GM12891 (cell line): ENCODE results near the gene NR2E3.

Source experiments
- DNase-seq: peaks from one replicate; pipeline ENCODE4 v3.0.0; 2011; ENCODE audit warnings: low spot score; ENCODE audit not compliant: insufficient read length
- FAIRE-seq: peaks from 2 replicates; lab custom pipeline; 2011; peaks lifted over from hg19 to GRCh38; lab: Jason Lieb, UNC
- PAX5 ChIP-seq: IDR thresholded peaks from 2 replicates; pipeline ENCODE4 v1.6.1; 2011; ENCODE audit warnings: low read length, moderate library complexity, mild to moderate bottlenecking; ENCODE audit not compliant: insufficient read depth, severe bottlenecking
- POLR2A ChIP-seq: IDR thresholded peaks from 2 replicates; pipeline ENCODE4 v1.6.1; 2011; ENCODE audit warnings: low read depth, low read length, control low read depth
- POLR2AphosphoS5 ChIP-seq: IDR thresholded peaks from 2 replicates; pipeline ENCODE4 v1.6.1; 2011; ENCODE audit warnings: low read depth, low read length, control low read depth
- POU2F2 ChIP-seq: IDR thresholded peaks from 2 replicates; pipeline ENCODE4 v1.6.1; 2011; ENCODE audit warnings: low read depth, mild to moderate bottlenecking, control low read depth, low read length, moderate library complexity
- SPI1 ChIP-seq: IDR thresholded peaks from 2 replicates; pipeline ENCODE4 v1.6.1; 2011; ENCODE audit warnings: low read depth, low read length, control low read depth
- TAF1 ChIP-seq: IDR thresholded peaks from 2 replicates; pipeline ENCODE4 v1.6.1; 2011; ENCODE audit warnings: low read depth, low read length, control low read depth

The NR2E3 gene

DNA sequence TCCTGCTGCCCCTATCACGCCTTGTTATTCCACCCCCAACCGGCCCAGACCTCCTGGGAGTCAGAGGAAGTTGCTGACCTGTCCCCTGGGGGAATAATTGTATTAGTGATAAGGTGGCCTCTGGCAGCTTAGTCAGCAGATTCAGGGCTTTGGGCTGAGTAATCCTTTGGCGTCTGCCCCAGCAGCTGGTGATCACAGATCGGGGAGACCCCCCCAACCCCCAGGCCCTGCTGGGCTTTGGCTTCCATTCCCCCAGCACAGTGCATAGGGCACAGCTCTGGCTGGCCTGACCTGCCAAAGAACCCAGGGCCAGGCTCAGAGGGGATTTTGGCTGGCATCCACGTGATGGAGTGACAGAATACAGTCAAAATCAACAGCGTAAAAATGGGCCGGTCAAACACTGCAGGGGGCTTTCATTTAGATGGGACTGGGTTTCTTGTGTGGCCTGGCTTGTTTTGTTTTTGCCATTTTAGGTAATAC lies 3.9 kb upstream of the NR2E3 start:
- TF ChIP-seq POU2F2: no peak
- no peak for TF ChIP-seq POLR2AphosphoS5
- no peak for TF ChIP-seq TAF1
- no peak for TF ChIP-seq POLR2A
- TF ChIP-seq PAX5: no peak
- FAIRE-seq (no peak), DNase-seq (no peak)

DNA sequence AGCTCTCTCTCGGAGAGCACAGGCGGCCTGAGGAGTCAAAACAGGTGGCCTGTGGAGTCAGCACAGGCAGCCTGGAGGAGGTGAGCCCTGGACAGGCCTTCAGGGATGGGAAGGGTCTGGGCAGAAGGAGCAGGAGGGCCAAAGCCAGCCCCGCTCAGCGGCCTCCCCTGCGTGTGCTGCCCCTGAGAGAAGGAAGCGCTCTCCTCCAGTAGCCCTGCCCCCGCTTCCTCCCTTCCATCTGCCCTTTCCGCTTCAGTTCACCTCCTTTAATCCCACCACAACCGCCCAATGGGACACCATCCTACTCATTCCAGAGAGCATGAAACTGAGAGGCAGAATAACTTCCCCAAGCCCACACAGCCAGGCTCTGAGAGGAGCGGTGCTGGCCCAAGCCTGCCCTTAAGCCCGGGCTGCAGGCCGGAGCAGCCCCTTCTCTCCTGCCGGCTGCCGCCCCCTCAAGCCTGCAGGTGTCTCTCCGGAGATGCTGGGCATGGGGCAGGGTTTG lies 3.2 kb upstream of the NR2E3 start:
- TF ChIP-seq POLR2A: no peak
- no peak for TF ChIP-seq TAF1
- no peak for TF ChIP-seq POLR2AphosphoS5
- TF ChIP-seq POU2F2: no peak
- no peak for TF ChIP-seq SPI1
- no peak for TF ChIP-seq PAX5
- DNase-seq: no peak
- FAIRE-seq: no peak

DNA sequence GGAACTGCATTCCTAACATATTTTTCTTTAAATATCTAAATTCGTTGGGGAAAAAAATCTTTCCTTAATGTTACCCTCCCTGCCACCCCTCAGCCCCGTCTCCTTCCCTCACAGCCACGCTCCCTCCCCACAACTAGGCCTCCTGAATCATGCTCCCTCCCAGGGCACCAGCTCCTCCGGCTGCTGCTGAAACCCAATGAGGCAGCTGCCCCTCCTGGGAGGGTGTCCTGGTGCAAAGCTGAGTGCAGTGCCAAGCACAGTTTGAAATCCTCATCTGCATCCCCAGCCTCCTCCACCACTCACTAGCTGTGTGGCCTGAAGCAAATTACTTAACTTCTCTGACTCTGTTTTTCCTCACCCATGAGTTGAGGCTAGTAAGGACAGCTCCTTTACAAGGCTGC lies 2.7 kb upstream of the NR2E3 start:
- DNase-seq (no peak), FAIRE-seq (no peak)
- TF ChIP-seq POLR2AphosphoS5 (no peak), PAX5 (no peak), POLR2A (no peak), TAF1 (no peak), SPI1 (no peak), POU2F2 (no peak)

DNA sequence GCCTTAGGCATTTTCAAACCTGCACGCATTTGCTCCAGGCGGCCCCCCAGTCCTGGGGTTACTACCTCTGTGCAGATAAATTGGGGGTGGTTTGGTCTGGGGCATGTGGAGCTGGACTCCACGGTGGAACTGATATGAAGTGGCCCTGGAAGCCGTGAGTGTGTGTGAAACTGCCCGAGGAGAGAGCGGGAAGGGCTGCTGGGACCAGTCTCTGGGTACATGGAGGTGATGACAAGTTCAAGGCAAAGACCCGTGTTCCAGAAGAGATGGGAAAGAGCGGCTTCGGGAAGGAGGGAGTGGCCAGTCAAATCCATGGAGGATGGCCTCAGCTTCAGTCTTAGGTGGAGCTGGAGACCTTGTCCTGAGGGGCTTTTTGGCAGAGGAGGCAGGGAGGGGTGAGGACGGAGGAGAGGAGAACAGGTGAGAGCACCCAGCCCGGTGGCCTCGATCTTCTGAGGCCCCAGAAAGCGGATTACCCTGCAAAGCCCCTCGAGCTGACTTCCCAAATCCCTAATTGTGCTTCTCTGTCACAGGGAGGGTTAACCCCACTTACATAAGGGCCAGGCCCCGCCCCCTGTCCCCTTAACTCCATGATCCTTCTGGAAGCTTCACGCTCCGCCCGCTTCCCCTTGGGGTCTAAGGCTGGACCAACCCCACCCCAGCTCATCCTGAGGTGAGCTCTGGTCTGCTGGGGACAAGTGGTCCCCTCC lies 1.9 kb upstream of the NR2E3 start:
- FAIRE-seq (no peak), DNase-seq (no peak)
- no peak for TF ChIP-seq TAF1
- TF ChIP-seq PAX5: no peak
- no peak for TF ChIP-seq POU2F2
- no peak for TF ChIP-seq SPI1
- no peak for TF ChIP-seq POLR2A

DNA sequence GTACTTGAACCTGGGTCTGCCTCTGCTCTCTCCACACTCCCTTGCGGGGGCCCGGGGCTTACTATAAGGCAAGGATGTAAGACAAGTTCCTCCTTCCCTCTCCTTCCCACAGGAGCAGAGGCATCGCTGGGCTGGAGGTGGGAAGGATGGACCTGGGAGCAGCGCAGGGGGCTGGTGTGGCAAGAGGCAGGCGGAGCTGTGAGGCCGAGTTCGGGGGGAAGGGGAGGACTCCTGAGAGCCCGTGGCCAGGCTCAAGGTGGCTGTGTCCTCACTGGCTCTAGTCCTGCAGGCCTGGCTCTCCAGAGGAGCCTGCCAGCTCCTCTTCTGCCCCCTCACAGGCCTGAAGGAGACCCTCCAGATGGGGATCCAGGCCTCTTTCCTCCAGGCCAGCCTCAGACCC lies 1.0 kb upstream of the NR2E3 start:
- no peak for DNase-seq

DNA sequence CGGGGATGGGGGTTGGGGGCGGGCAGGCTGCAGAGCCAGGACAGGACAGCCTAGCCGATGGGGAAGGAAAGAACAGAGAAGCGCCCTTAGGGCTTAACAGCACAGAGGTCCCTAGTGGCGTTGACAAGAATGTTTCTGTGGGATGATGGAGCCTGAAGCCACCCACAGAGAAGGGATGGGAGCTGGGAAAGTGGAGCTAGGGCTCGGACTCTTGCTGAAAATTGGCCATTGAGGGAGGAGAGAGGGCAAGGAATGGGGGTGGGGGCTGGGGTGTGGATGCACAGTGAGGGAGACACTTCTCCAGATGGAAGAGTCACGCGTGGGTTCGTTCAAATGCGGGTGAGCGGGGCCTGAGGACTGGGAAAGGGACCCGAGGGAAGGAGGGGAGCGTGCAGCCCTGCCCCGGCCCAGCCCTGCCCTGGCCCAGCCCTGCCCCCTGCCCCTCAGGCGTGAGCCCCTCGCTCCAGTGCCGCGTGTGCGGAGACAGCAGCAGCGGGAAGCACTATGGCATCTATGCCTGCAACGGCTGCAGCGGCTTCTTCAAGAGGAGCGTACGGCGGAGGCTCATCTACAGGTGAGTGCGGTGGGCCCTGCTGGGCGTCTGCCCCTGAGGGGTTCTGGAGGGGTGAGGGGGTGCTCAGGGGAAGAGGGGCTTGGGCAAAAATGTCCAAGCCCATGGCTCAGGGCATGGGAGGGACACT lies 832 bp downstream of the NR2E3 start:
- FAIRE-seq: no peak
- no peak for TF ChIP-seq POU2F2
- TF ChIP-seq POLR2A: no peak
- no peak for TF ChIP-seq TAF1
- TF ChIP-seq PAX5: no peak
- no peak for DNase-seq

More for the DNA sequence above, 1.0 kb upstream of the NR2E3 start:
- TF ChIP-seq TAF1 (no peak), POLR2AphosphoS5 (no peak), POLR2A (no peak), POU2F2 (no peak), SPI1 (no peak), PAX5 (no peak)
- FAIRE-seq: no peak

DNA sequence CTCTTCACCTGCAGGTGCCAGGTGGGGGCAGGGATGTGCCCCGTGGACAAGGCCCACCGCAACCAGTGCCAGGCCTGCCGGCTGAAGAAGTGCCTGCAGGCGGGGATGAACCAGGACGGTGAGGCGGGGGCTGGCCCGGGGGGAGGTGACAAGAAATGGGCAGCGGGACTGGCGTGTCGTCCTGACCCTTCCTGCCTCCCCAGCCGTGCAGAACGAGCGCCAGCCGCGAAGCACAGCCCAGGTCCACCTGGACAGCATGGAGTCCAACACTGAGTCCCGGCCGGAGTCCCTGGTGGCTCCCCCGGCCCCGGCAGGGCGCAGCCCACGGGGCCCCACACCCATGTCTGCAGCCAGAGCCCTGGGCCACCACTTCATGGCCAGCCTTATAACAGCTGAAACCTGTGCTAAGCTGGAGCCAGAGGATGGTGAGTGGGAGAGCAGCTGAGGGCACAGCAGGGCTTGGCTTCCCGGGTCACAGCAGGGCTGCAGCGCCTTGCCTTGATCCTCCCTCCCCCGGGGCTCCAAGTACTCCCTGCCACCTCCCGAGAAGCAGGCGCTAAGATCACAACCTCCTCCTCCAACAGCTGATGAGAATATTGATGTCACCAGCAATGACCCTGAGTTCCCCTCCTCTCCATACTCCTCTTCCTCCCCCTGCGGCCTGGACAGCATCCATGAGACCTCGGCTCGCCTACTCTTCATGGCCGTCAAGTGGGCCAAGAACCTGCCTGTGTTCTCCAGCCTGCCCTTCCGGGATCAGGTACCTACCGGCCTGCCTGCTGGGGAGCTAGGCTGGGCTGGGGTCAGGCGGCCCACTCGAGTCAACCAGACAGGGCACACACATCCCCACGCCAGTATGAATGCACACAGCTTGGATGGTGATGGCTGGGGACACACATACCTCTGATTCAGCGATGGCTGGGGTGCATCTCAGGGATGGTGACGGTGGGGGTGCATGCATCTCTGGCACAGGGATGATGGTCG lies 1.7 kb downstream of the NR2E3 start:
- DNase-seq: no peak
- no peak for TF ChIP-seq POU2F2

DNA sequence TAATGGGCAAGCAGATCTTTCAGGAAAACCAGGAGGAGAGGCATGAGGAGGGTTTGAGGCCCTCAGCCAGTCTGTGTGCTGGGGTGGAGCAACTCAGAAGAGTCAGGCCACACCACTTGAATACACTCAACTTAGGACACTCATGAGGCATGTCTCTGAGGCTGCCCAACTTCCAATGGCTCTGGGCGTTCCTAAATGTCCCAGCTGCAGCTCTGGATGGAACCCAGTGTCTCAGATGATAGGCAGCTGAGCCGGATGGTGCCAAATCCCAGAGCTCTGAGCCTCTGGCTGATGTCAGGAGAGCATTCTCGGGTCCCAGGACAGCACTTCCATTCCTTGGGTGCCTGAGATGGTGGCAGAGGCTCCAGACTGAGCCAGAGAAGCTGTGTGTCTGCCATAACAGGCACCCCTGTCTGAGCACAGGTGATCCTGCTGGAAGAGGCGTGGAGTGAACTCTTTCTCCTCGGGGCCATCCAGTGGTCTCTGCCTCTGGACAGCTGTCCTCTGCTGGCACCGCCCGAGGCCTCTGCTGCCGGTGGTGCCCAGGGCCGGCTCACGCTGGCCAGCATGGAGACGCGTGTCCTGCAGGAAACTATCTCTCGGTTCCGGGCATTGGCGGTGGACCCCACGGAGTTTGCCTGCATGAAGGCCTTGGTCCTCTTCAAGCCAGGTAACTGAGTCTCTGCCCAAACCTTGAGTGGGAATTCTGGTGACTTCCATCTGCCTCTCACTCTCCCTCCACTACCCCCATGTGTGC lies 2.8 kb downstream of the NR2E3 start:
- TF ChIP-seq TAF1 (no peak), POLR2A (no peak), SPI1 (no peak), POLR2AphosphoS5 (no peak), PAX5 (no peak), POU2F2 (no peak)
- FAIRE-seq (no peak), DNase-seq (no peak)

More for the DNA sequence above, 1.7 kb downstream of the NR2E3 start:
- no peak for FAIRE-seq
